Measurements from ENCODE around the gene EIF2S3.

EIF2S3 gene

GRCh38 chrX:24054182-24055042 lies at the start of gene EIF2S3:
EIF2S3 (plus strand) TSS chrX:24054956; CDS start chrX:24054969, 13 bp downstream.
- peak; percentile 60 for TF ChIP-seq CTCF (IDR thresholded peaks at IDR 0.05)

DNA sequence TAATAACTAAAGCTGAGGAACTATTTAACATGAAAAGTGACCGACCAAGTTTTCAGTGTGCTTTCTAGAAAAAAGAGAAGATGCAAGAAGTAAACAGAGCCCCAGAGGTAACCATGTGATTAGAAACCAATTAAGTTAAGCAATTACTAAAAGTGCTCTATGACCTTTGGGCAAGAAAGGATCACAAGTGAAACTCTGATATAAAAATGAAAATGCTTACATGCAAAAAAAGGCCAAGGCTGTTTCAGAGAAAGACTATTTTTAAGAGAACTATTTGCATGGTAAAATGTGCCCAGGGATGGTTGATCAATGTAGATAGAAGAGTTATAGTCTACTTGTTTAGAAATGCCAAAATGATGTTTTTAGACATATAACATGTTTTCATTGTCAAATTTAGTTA lies 49.7 kb upstream of the EIF2S3 start:
- no peak for TF ChIP-seq CTCF (IDR thresholded peaks at IDR 0.05)
- H3K27ac ChIP-seq: no peak overlapping the region
- DNase-seq (ENCODE audit: low spot score): no peak
- H3K4me3 ChIP-seq: no peak overlapping the region

More at GRCh38 chrX:24054182-24055042, at the start of gene EIF2S3:
- peak within 1 kb of the TSS; percentile 81 to 90 for H3K27ac ChIP-seq
- DNase-seq (ENCODE audit: low spot score): peak; percentile 95
- peak within 1 kb of the TSS; percentile 73 for H3K4me3 ChIP-seq

DNA sequence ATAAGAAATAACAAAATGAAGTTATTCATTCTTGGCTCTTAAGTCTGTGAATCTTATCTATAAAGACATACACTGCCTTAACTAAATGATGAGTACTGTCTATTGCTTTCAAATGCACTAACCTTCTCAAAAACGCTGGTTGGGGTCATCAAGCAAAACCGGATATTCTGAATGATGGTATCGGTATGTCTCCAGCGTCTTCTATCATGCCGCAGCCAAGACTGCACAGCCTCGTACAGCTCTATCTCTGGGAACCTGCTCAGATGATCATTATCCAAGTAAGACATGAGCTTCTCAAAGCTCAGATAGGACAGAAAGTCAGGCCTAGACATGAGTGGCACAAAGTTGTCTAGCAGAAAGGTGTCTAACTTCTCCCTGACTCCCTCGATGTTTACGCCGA lies 48.9 kb upstream of the EIF2S3 start:
- H3K27ac ChIP-seq: no peak overlapping the region

DNA sequence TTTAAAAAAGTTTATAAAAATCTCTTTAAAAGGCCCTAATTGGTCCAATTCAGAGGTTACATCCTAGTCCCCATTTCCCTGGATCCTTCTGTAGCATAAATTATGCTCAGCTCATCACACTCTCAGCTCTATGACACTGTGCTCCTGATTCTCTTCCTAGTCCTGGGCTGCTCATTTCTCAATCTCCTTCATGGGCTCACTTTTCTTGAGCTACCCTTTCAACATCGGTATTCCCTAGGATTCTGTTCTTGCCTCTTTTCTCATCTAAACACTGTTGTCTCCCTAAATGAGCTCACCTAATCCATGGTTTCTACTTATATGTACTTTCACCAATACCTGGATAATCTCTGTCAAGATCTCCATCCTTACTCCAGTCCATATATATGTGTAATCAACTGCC lies 42.5 kb upstream of the EIF2S3 start:
- no peak overlapping the region for H3K27ac ChIP-seq
- no peak for DNase-seq (ENCODE audit: low spot score)
- TF ChIP-seq CTCF (IDR thresholded peaks at IDR 0.05): no peak
- H3K4me3 ChIP-seq: no peak overlapping the region

More for the DNA sequence above, 48.9 kb upstream of the EIF2S3 start:
- no peak for TF ChIP-seq CTCF (IDR thresholded peaks at IDR 0.05)
- no peak overlapping the region for H3K4me3 ChIP-seq
- no peak for DNase-seq (ENCODE audit: low spot score)

- TF ChIP-seq CTCF (IDR thresholded peaks at IDR 0.05): no peak
- DNase-seq (ENCODE audit: low spot score): no peak
- H3K27ac ChIP-seq: no peak overlapping the region
Measured at GRCh38 chrX:24014388-24015018, 40.3 kb upstream of the EIF2S3 start.

GRCh38 chrX:24017674-24018073 lies 37.1 kb upstream of the EIF2S3 start:
- no peak for TF ChIP-seq CTCF (IDR thresholded peaks at IDR 0.05)
- no peak overlapping the region for H3K4me3 ChIP-seq
- DNase-seq (ENCODE audit: low spot score): no peak
- no peak overlapping the region for H3K27ac ChIP-seq

More at GRCh38 chrX:24014388-24015018, 40.3 kb upstream of the EIF2S3 start:
- H3K4me3 ChIP-seq: no peak overlapping the region
